Measurements from ENCODE around the gene TACR1.
A peak's percentile ranks its signal among the peaks of the same experiment; 100 is the strongest.
"Not testable (repeated sequence)": the region's sequence is repeated elsewhere in the genome, so short reads cannot be mapped to it uniquely, and the experiment has no call there.

The TACR1 gene

GRCh38 chr2:75199428-75200011 is at the start of gene TACR1:
Gene TACR1, minus strand, starts transcription at chr2:75199520. Its CDS starts 586 bp downstream, at chr2:75198934.
- peak; percentile 14 to 47 for DNase-seq (ENCODE audit: low read depth in 2 of 2)

- DNase-seq (ENCODE audit: low read depth in 2 of 2): not testable (repeated sequence)
Measured at GRCh38 chr2:75248581-75248980, 49.3 kb upstream of the TACR1 start.

DNA sequence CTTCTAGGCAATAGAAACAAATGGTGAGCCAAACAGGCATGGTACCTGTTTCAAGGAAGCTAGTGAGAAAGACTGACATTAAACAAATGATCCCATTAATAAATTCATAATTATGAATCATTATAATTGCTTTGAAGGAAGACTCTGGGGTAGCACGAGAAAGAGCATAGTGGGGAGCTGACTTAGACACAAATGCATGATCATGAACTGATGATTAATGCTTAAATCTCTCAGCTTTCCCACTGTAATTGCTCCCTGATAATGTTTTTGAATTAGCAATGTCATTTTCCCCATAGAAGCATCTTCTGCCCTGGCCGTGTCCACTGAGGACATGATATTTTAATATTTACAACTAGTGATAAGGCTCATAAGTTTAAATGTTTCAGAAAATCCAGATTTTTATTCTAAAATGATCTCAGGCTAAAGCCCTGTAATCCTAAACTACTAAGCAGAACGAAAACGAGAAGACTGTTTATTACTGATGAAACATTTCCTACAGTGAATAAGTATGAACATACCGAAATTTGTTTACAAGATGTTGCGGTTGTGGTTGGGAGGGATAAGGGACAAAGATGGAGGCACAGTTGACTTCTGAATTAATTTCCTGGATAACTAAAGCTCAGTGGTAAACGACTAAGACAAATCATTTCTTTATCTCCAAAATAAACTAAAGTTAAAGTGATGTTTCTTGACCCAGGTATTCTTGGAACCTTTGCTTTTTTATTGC is 47.3 kb upstream of the TACR1 start:
- DNase-seq (ENCODE audit: low read depth in 2 of 2): no peak

DNA sequence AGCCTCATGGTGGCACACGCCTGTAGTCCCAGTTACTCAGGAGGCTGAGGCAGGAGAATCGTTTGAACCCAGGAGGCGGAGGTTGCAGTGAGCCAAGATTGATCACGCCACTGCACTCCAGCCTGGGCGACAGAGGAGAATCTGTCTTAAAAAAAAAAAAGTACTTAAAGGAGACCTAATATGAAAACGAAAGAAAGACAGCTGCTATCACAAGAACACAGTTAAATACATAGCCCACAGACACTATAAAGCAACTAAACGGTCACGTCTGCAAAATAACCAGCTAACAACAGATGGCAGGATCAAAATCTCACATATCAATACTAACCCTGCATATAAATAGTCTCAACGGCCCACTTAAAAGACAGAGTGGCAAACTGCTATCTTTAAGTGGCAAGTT is 43.9 kb upstream of the TACR1 start:
- DNase-seq (ENCODE audit: low read depth in 2 of 2): no peak

GRCh38 chr2:75241696-75242095 is 42.4 kb upstream of the TACR1 start:
- no peak for DNase-seq (ENCODE audit: low read depth in 2 of 2)

GRCh38 chr2:75238670-75239330 is 39.5 kb upstream of the TACR1 start:
- no peak for DNase-seq (ENCODE audit: low read depth in 2 of 2)

GRCh38 chr2:75237296-75237695 is 38.0 kb upstream of the TACR1 start:
- no peak for DNase-seq (ENCODE audit: low read depth in 2 of 2)

- DNase-seq (ENCODE audit: low read depth in 2 of 2): no peak
Measured at GRCh38 chr2:75233965-75234364, 34.6 kb upstream of the TACR1 start.

- no peak for DNase-seq (ENCODE audit: low read depth in 2 of 2)
Measured at GRCh38 chr2:75226617-75227016, 27.3 kb upstream of the TACR1 start.

DNA sequence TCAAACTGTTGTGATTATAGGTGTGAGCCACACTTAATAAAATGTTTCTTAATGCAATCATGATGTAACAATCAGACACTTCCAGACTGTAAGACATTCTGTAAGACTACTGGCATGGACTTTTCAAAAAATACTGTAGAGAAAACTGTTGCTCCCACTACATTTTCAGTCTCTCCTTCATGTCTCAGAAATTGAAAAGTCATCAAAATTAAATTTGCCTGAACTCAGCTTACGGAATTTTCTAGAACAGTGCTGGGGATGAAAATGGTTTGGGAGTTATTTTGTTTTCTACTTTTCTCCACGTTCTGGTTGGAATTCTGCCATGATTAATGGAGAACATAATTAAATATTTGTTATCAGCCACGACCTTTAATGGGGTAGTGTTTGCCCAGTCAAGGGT is 26.8 kb upstream of the TACR1 start:
- no peak for DNase-seq (ENCODE audit: low read depth in 2 of 2)

GRCh38 chr2:75224636-75225094 is 25.3 kb upstream of the TACR1 start:
- no peak for DNase-seq (ENCODE audit: low read depth in 2 of 2)

DNA sequence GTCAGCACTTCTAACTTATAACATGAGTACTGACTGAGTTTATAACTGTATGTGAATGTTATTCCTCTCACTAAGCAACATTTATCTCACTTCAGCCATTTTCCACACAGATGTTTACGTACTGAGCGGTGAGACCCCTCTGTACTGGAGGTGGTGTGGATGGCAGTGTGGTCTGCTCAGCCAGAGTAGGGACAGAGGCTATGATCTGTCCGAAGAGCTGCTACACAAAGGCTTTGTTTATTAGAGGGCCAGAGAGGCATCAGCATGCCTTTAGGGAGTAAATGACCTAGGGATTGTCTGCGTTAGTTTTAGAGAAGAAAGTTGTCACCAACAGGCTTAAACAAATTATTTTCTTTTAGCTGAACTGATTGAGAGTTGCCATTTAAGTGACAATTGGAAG is 23.2 kb upstream of the TACR1 start:
- DNase-seq (ENCODE audit: low read depth in 2 of 2): no peak

DNA sequence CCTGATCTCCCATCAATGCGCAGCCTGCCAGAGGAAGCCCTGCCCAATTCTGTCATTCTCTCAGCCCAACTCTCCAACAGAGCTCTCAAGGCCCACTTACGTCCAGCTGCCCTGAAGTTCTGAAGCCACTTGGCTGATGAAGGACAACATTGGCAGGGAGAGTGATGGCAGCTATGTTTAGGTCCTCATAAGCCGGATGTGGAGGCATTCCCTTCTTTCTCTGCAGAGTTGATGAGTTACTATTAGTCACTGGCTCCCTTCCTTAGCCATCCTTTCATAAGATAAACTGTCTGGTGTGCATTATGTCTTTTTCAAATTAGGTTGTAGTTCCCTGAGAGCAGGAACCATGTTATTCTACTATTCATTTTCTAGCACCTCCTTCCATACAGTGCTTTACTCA is 22.5 kb upstream of the TACR1 start:
- DNase-seq (ENCODE audit: low read depth in 2 of 2): no peak

DNA sequence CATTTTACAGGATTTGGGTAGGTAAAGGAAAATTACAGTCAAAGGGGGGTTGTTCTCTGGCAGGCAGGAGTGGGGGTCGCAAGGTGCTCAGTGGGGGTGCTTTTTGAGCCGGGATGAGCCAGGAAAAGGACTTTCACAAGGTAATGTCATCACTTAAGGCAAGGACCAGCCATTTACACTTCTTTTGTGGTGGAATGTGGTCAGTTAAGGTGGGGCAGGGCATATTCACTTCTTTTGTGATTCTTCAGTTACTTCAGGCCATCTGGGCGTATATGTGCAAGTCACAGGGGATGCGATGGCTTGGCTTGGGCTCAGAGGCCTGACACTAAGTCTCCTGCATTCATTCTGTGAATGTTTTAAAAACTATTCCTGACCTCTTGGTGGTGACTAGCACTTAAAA is 19.9 kb upstream of the TACR1 start:
- DNase-seq (ENCODE audit: low read depth in 2 of 2): not testable (repeated sequence)

- no peak for DNase-seq (ENCODE audit: low read depth in 2 of 2)
Measured at GRCh38 chr2:75211266-75211770, 12.0 kb upstream of the TACR1 start.

DNA sequence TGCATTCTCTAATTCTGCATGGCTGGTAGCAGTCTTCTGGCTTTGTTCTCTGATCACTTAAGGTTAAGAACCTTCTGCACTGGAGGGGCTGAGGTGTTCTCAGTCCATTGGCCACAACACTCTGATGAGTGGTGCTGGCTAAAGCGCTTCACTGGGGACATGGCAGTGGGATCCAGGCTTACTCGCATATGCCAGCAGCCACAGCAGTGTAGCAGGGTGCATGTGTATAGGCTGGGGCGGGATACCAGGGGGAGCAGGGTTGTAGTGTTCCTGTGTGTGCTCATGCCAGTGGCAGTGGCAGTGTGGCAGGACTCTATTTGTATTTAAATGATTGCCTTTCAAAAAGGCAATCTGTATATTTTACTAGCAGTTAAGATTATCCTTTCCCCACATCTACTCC is 11.1 kb upstream of the TACR1 start:
- no peak for DNase-seq (ENCODE audit: low read depth in 2 of 2)

DNA sequence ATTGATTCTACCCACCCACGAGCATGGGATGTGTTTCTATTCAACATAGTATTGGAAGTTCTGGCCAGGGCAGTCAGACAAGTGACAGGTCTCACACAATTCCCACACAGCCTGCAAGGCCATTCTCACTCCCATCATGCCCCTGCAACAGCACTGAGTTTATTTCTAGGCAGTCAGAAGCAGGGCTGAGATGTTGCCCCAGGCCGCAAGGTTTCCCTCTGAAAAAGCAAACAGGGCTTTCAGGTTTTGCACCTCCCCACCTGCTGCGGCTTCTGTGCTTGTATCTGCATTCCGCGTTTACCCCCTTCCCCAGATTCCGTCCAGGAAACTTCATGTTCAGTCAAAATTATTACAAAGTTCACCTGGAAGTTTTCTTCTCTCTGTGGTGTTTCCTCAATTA is 9.4 kb upstream of the TACR1 start:
- DNase-seq (ENCODE audit: low read depth in 2 of 2): no peak

- no peak for DNase-seq (ENCODE audit: low read depth in 2 of 2)
Measured at GRCh38 chr2:75204833-75205232, 5.5 kb upstream of the TACR1 start.

GRCh38 chr2:75202359-75202758 is 3.0 kb upstream of the TACR1 start:
- DNase-seq (ENCODE audit: low read depth in 2 of 2): no peak

DNA sequence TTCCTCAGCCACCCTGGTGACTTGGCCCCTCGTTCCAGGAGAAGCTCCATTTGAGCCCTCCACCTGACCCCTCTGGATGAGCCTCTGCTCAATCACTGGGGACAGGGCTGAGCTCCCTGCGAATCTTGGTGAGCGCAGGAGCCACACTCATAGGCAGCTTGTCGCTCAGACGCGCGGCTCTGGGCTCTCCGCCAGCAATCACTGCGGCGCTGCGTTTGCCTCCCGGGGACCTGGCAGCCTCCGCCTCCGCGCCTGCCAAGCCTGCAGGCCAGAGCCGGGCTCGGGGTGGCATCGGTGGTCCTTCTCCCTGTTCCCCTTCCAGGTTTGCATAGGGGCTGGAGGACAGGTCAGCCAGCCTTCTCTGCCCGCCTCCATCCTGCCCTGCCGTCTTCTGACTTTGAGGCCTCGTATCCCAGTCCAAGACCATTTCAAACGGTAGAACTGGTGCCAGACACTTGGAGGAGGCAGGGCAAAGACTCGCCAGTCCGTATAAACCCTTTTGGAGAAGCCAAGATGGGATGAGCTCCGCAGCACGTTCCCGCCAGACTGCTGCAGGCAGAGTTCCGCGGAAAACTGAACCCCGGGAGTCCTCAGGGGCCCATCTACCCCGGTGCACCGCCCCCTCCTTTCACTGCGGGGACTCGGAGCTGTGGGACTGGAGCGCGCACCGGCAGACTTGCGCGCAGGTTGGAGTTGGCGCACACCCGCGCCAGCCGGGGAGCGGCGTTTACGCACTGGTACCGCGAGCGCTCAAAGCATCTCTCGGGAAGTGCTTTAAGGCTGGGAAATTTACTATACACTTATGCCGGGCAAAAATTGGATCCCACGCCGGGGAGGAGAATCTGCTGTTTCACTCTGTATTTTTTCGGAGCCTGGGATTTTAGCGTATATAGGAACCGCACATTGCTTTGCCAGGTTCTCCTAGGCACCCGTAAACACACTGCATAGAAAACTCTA is 1.1 kb upstream of the TACR1 start:
- DNase-seq (ENCODE audit: low read depth in 2 of 2): no peak

GRCh38 chr2:75195076-75195691 is 4.1 kb downstream of the TACR1 start:
- DNase-seq (ENCODE audit: low read depth in 2 of 2): no peak

Data from stimulated activated CD8-positive, alpha-beta memory T cell treated with anti-CD3 and anti-CD28 coated beads, Interleukin-2, amount 100 ng/mL, for 48 hours (primary cell).